ENCODE results near the gene UNC79. TPM values are rescaled to one million over a fixed set of nuclear protein-coding genes. Genes with fewer than 3 reads are reported as not detected.

UNC79 gene
- polyA plus RNA-seq, 3 donors: 0.01 to 0.02 TPM; not detected in 1

DNA sequence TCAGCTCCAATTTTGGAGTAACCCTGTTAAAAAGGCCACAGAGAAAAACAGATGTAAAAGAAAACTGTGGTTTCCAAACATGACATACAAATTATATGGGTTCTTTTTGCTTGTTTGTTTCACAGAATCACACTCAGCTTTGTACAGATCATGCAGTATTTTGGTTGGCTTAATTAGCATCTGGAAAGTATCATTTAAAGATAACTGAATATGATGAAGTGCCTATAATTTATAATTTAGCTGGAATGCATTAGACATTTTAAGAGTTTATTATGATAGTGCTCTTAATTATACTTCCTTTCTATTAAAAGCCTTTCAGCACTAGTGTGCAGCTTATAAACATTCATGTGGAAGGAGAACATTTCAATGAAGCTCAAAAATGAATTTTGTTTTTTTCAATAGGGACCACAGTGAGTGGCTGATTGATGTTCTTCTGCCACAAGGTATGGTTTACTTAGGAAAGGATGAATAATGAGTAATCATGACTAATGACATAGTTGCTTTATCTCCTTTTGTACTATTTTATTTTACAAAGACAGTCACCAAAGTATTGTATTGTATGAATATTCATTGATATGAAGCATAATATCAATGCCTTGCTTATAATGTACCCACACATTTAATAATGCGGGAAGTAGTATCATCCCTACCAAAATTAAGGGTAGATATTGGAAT, 98.3 kb downstream of the UNC79 start:
- Histone ChIP-seq H4K20me1 (ENCODE audit: insufficient read depth, low read length) (no peaks in the 10 kb centered on the region), H3K27me3 (ENCODE audit: control insufficient read depth in 2 of 2, insufficient read depth in 2 of 2, low read length in 2 of 2) (no peaks in the 10 kb centered on the region), H3K79me2 (ENCODE audit: insufficient read depth, low read length) (no peaks in the 10 kb centered on the region), H3K36me3 (replicated peaks in 1 of 2; ENCODE audit: control insufficient read depth in 1 of 2, insufficient read depth in 2 of 2, low read length in 2 of 2) (no peaks in the 10 kb centered on the region), H3K9me3 (replicated peaks in 1 of 2; ENCODE audit: control insufficient read depth in 1 of 2, insufficient read depth in 1 of 2, low read length in 2 of 2) (no peaks in the 10 kb centered on the region), H2AFZ (ENCODE audit: insufficient read depth, low read depth, low read length, poor library complexity, severe bottlenecking) (no peak overlapping the region), H3K27ac (ENCODE audit: low read depth in 1 of 2, low read length in 2 of 2) (no peak overlapping the region), H3K4me1 (ENCODE audit: control insufficient read depth in 1 of 2, insufficient read depth in 2 of 2, low read length in 2 of 2) (peaks cover 31 to 42% of the 10 kb centered on the region in 2 donors), H3K4me2 (replicated peaks; ENCODE audit: extremely low read depth, low read length, poor library complexity, severe bottlenecking) (no peak overlapping the region), H3K9ac (ENCODE audit: insufficient read depth, low read length, poor library complexity, severe bottlenecking) (no peak overlapping the region), H3K4me3 (replicated peaks in 1 of 3; ENCODE audit: low read depth in 2 of 3, low read length in 3 of 3) (no peak overlapping the region)
- Mint-ChIP-seq H3K27me3 (ENCODE audit: low read depth in 3 of 3) (peaks cover 0 to 3% (median 2%) of the 10 kb centered on the region in 3 donors), H3K36me3 (no peaks in the 10 kb centered on the region), H3K9me3 (no peaks in the 10 kb centered on the region), H3K27ac (peak overlapping the region in 1 of 7 donors; percentile 83), H3K4me1 (peaks cover 39% of the 10 kb centered on the region), H3K4me3 (no peak overlapping the region)
- no peak for DNase-seq
- TF ChIP-seq, protein P1, sequence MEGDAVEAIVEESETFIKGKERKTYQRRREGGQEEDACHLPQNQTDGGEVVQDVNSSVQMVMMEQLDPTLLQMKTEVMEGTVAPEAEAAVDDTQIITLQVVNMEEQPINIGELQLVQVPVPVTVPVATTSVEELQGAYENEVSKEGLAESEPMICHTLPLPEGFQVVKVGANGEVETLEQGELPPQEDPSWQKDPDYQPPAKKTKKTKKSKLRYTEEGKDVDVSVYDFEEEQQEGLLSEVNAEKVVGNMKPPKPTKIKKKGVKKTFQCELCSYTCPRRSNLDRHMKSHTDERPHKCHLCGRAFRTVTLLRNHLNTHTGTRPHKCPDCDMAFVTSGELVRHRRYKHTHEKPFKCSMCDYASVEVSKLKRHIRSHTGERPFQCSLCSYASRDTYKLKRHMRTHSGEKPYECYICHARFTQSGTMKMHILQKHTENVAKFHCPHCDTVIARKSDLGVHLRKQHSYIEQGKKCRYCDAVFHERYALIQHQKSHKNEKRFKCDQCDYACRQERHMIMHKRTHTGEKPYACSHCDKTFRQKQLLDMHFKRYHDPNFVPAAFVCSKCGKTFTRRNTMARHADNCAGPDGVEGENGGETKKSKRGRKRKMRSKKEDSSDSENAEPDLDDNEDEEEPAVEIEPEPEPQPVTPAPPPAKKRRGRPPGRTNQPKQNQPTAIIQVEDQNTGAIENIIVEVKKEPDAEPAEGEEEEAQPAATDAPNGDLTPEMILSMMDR (IDR thresholded peaks at IDR 0.05): no peak
- intact Hi-C loops (cut with micrococcal nuclease): loop anchor here in 1 of 2 donors (10.0 kb wide), 1 partner anchor 194 kb away; the partner anchor contains the start of gene BTBD7
- WGBS (ENCODE audit: insufficient coverage): no CpG with 5 or more reads among the region's 1 CpG

DNA sequence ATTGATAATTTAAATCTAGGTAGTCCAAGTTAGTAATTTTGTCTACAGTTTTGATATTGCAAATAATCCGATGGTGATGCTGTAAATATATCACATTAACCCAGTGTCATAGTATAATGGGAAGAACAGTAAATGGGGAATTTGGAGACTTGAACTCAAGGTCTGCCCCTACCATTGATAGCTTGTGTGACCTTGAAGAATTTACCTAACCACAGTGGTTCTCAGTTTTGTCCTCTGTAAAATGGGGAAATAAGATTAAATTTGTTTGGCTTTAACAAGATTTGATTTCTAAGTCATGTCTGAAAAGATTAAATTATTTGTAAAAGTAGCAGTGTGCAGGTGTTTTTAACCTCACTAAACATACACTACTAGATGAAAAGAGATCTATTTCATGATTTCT, 100.9 kb downstream of the UNC79 start:
- Mint-ChIP-seq H3K27ac (peak overlapping the region in 2 of 7 donors; percentile 66), H3K27me3 (ENCODE audit: low read depth in 3 of 3) (peaks cover 0 to 5% (median 2%) of the 10 kb centered on the region in 3 donors), H3K36me3 (no peaks in the 10 kb centered on the region), H3K4me1 (peaks cover 51% of the 10 kb centered on the region), H3K9me3 (no peaks in the 10 kb centered on the region), H3K4me3 (no peak overlapping the region)
- no peak for DNase-seq
- Histone ChIP-seq H3K79me2 (ENCODE audit: insufficient read depth, low read length) (no peaks in the 10 kb centered on the region), H3K4me1 (ENCODE audit: control insufficient read depth in 1 of 2, insufficient read depth in 2 of 2, low read length in 2 of 2) (peaks cover 46 to 51% of the 10 kb centered on the region in 2 donors), H3K36me3 (replicated peaks in 1 of 2; ENCODE audit: control insufficient read depth in 1 of 2, insufficient read depth in 2 of 2, low read length in 2 of 2) (no peaks in the 10 kb centered on the region), H3K27ac (ENCODE audit: low read depth in 1 of 2, low read length in 2 of 2) (no peak overlapping the region), H2AFZ (ENCODE audit: insufficient read depth, low read depth, low read length, poor library complexity, severe bottlenecking) (no peak overlapping the region), H3K9me3 (replicated peaks in 1 of 2; ENCODE audit: control insufficient read depth in 1 of 2, insufficient read depth in 1 of 2, low read length in 2 of 2) (no peaks in the 10 kb centered on the region), H3K4me2 (replicated peaks; ENCODE audit: extremely low read depth, low read length, poor library complexity, severe bottlenecking) (no peak overlapping the region), H3K9ac (ENCODE audit: insufficient read depth, low read length, poor library complexity, severe bottlenecking) (no peak overlapping the region), H4K20me1 (ENCODE audit: insufficient read depth, low read length) (no peaks in the 10 kb centered on the region), H3K27me3 (ENCODE audit: control insufficient read depth in 2 of 2, insufficient read depth in 2 of 2, low read length in 2 of 2) (no peaks in the 10 kb centered on the region), H3K4me3 (replicated peaks in 1 of 3; ENCODE audit: low read depth in 2 of 3, low read length in 3 of 3) (no peak overlapping the region)
- WGBS (ENCODE audit: insufficient coverage): no CpG with 5 or more reads among the region's 1 CpG
- intact Hi-C loops (cut with micrococcal nuclease): loop anchor here in 1 of 2 donors (10.0 kb wide), 1 partner anchor 197 kb away; the partner anchor contains the start of gene BTBD7
- TF ChIP-seq, protein P1 (IDR thresholded peaks at IDR 0.05): no peak

All from CD14-positive monocyte (primary cell).